ENCODE data around the gene ZNF302. TPM values are rescaled to one million over a fixed set of nuclear protein-coding genes. Genes with fewer than 3 reads are reported as not detected.
A peak's percentile ranks its signal among the peaks of the same experiment; 100 is the strongest.

ZNF302 gene
- total and polyA plus RNA-seq, 10 donors: 18.9 to 36.1 (median 29.3) TPM

- TF ChIP-seq POLR2AphosphoS5 (IDR thresholded peaks at IDR 0.05) (no peak), POLR2A (IDR thresholded peaks at IDR 0.05) (no peak), CTCF (IDR thresholded peaks at IDR 0.05 in 8 of 11, conservative IDR thresholded peaks at IDR 0.05 in 3 of 11) (no peak)
- H3K4me1 ChIP-seq: peaks cover 0 to 20% (median 10%) of the 10 kb centered on the region in 6 donors
- 83 to 91% (median 88%) methylated on average over 3 of the region's 3 CpGs for WGBS, 5 donors
- H3K27me3 ChIP-seq (replicated peaks in 1 of 7): no peaks in the 10 kb centered on the region
- no peak overlapping the region for H3K4me3 ChIP-seq
- DNase-seq: no peak
- no peaks in the 10 kb centered on the region for H3K36me3 ChIP-seq
- intact Hi-C loops (cut with DNase I; ENCODE audit: low total_unique reads): loop anchor here (10.0 kb wide), 1 partner anchor 63 kb away; the partner anchor contains the start of gene ZNF181
- H3K9me3 ChIP-seq: peaks cover 0 to 8% (median 0%) of the 10 kb centered on the region in 8 donors
- no peak overlapping the region for H3K27ac ChIP-seq
Observed at GRCh38 chr19:34671972-34672371, 5.5 kb upstream of the ZNF302 start.

- H3K9me3 ChIP-seq: peaks cover 0 to 11% (median 0%) of the 10 kb centered on the region in 8 donors
- TF ChIP-seq POLR2AphosphoS5 (IDR thresholded peaks at IDR 0.05): no peak
- no peak for TF ChIP-seq CTCF (IDR thresholded peaks at IDR 0.05 in 8 of 11, conservative IDR thresholded peaks at IDR 0.05 in 3 of 11)
- no peak for TF ChIP-seq POLR2A (IDR thresholded peaks at IDR 0.05)
- WGBS, 5 donors: 74 to 87% (median 82%) methylated on average over 3 of the region's 3 CpGs
- no peak for DNase-seq
- peaks cover 3 to 20% (median 12%) of the 10 kb centered on the region in 6 donors for H3K4me1 ChIP-seq
- H3K4me3 ChIP-seq: no peak overlapping the region
- intact Hi-C loops (cut with DNase I; ENCODE audit: low total_unique reads): loop anchor here (10.0 kb wide), 1 partner anchor 61 kb away; the partner anchor contains the start of gene ZNF181
- no peaks in the 10 kb centered on the region for H3K27me3 ChIP-seq (replicated peaks in 1 of 7)
- H3K27ac ChIP-seq: no peak overlapping the region
- peaks cover 0 to under 1% (median 0%) of the 10 kb centered on the region in 6 donors for H3K36me3 ChIP-seq
Observed at GRCh38 chr19:34673590-34673989, 3.9 kb upstream of the ZNF302 start.

- no peaks in the 10 kb centered on the region for H3K27me3 ChIP-seq (replicated peaks in 1 of 7)
- no peak for DNase-seq
- peaks cover 6 to 34% (median 26%) of the 10 kb centered on the region in 6 donors for H3K4me1 ChIP-seq
- peaks cover 0 to 28% (median 11%) of the 10 kb centered on the region in 8 donors for H3K9me3 ChIP-seq
- no peak for TF ChIP-seq CTCF (IDR thresholded peaks at IDR 0.05 in 8 of 11, conservative IDR thresholded peaks at IDR 0.05 in 3 of 11)
- no peak for TF ChIP-seq POLR2A (IDR thresholded peaks at IDR 0.05)
- TF ChIP-seq POLR2AphosphoS5 (IDR thresholded peaks at IDR 0.05): no peak
- peaks cover 4 to 17% (median 13%) of the 10 kb centered on the region in 6 donors for H3K36me3 ChIP-seq
- WGBS, 5 donors: 92 to 97% (median 94%) methylated on average over 3 of the region's 3 CpGs
- intact Hi-C loops (cut with DNase I; ENCODE audit: low total_unique reads): loop anchor here (10.0 kb wide), 1 partner anchor 60 kb away; the partner anchor contains the start of gene ZNF181
- no peak overlapping the region for H3K27ac ChIP-seq
- H3K4me3 ChIP-seq: no peak overlapping the region
Observed at GRCh38 chr19:34675250-34675649, 2.2 kb upstream of the ZNF302 start.

- peak overlapping the region in 1 of 8 donors; percentile 88 for H3K4me3 ChIP-seq
- DNase-seq: no peak
- WGBS, 5 donors: 93 to 97% (median 94%) methylated on average over 9 of the region's 9 CpGs
Observed at GRCh38 chr19:34675919-34676318, 1.6 kb upstream of the ZNF302 start.

More at GRCh38 chr19:34675919-34676318, 1.6 kb upstream of the ZNF302 start:
- Histone ChIP-seq H3K27ac (no peak overlapping the region), H3K27me3 (replicated peaks in 1 of 7) (no peaks in the 10 kb centered on the region), H3K9me3 (peaks cover 0 to 34% (median 18%) of the 10 kb centered on the region in 8 donors), H3K36me3 (peaks cover 4 to 24% (median 19%) of the 10 kb centered on the region in 6 donors), H3K4me1 (peaks cover 6 to 34% (median 26%) of the 10 kb centered on the region in 6 donors)
- TF ChIP-seq CTCF (IDR thresholded peaks at IDR 0.05 in 8 of 11, conservative IDR thresholded peaks at IDR 0.05 in 3 of 11) (no peak), POLR2A (IDR thresholded peaks at IDR 0.05) (no peak), POLR2AphosphoS5 (IDR thresholded peaks at IDR 0.05) (no peak)
- intact Hi-C loops (cut with DNase I; ENCODE audit: low total_unique reads): loop anchor here (10.0 kb wide), 1 partner anchor 59 kb away; the partner anchor contains the start of gene ZNF181
